IPS DF 6.9 (cell line): Measurements from ENCODE around the gene VSNL1.

Source experiments
- DNase-seq: peaks from one replicate; pipeline ENCODE4 v3.0.0-alpha.2; 2013; ENCODE audit warnings: low read depth, low spot score
- H3K27ac ChIP-seq: one replicate; pipeline ENCODE4 v1.5.1; 2013; ENCODE audit warnings: low read length, control low read depth
- H3K27me3 ChIP-seq: 2 replicates; pipeline ENCODE4 v1.6.1; 2013; ENCODE audit warnings: mild to moderate bottlenecking, low read length; ENCODE audit not compliant: control insufficient read depth, insufficient read depth
- H3K36me3 ChIP-seq: 2 replicates; pipeline ENCODE4 v1.6.1; 2013; ENCODE audit warnings: low read length; ENCODE audit not compliant: control insufficient read depth, insufficient read depth
- H3K4me1 ChIP-seq: 2 replicates; pipeline ENCODE4 v1.6.1; 2013; ENCODE audit warnings: low read length; ENCODE audit not compliant: control insufficient read depth, insufficient read depth
- H3K4me3 ChIP-seq: 2 replicates; pipeline ENCODE4 v1.5.1; 2013; ENCODE audit warnings: mild to moderate bottlenecking, low read length
- H3K9me3 ChIP-seq: 2 replicates; pipeline ENCODE4 v1.6.1; 2013; ENCODE audit warnings: low read length, inconsistent platforms; ENCODE audit not compliant: control insufficient read depth, insufficient read depth
- WGBS: extraction: QIAGEN DNeasy Blood & Tissue Kit; methylation state at CpG from one replicate; pipeline ENCODE4 v1.1.7; 2013; ENCODE audit warnings: mixed read lengths, missing lambda C conversion rate; ENCODE audit not compliant: insufficient read length, insufficient coverage; 5-methylcytosine and 5-hydroxymethylcytosine counted together

Gene VSNL1

DNA sequence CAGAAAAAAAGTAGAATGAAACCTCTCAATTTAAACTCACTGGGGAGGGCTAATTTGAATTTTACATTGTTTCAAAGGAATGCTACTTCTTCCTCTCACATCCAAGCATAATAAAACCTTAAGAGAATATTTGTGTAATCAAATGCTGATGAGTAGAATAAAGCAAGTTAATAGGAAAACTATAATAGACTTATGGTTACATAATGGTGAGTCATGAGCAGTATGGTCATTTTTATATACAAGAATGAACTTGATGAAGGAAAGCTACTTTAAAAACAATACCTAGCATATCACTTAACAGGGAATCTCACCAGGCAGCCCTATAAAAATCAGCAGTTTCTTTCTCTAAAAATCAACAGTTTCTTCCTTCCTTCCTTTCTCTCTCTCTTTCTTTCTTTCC lies 80.3 kb downstream of the VSNL1 start:
- Histone ChIP-seq H3K27me3 (no peaks in the 10 kb centered on the region), H3K27ac (no peak overlapping the region), H3K9me3 (no peaks in the 10 kb centered on the region), H3K4me3 (no peak overlapping the region), H3K36me3 (peaks cover 4% of the 10 kb centered on the region; the same call in 1 of the 2 replicates), H3K4me1 (no peaks in the 10 kb centered on the region; the same call in 1 of the 2 replicates)
- no peak for DNase-seq

DNA sequence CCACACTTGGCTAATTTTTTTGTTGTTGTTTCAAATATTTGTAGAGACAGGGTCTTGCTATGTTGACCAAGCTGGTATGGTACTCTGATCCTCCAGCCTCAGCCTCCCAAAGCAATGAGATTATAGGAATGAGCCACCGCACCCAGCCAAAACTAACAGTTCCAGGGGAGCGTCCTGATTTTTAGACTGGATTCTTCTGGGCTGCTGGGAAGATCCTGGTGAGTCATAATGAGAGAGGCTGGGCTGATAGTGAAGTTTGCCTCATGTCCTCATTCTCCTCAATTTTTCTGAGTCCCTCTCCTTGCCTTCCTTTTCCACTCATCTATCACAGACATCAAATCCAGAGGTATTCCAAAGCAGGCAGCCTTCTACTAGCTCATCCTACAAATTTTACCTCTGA lies 81.3 kb downstream of the VSNL1 start:
- WGBS = no CpG with 5 or more reads among the region's 2 CpGs
- H3K36me3 ChIP-seq = no peaks in the 10 kb centered on the region; the same call in 1 of the 2 replicates
- H3K9me3 ChIP-seq = no peaks in the 10 kb centered on the region

DNA sequence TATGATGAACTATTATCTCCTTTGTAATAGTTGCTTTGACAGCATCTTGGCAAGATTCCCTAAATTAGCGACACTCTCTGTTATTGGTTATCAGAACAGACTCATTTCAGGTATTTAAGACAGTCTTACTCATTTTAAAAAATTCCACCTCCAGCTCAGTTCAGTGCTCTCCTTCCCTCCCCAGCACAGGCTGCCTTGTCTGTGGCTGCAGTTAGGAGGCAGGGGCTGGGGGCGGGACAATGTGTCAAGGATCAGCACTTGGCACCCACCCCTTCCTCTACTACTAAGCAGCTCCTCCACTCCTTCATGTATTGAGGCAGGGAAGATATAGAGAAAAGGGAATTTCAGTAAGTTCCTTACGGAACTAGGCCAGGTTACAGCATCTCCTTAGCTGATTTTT lies 85.0 kb downstream of the VSNL1 start:
- WGBS = no CpG with 5 or more reads among the region's 3 CpGs
- no peak overlapping the region for H3K4me3 ChIP-seq

More for the DNA sequence above, 81.3 kb downstream of the VSNL1 start:
- H3K4me1 ChIP-seq = no peaks in the 10 kb centered on the region; the same call in 1 of the 2 replicates
- no peak for DNase-seq
- H3K4me3 ChIP-seq = no peak overlapping the region
- no peaks in the 10 kb centered on the region for H3K27me3 ChIP-seq
- H3K27ac ChIP-seq = no peak overlapping the region

DNA sequence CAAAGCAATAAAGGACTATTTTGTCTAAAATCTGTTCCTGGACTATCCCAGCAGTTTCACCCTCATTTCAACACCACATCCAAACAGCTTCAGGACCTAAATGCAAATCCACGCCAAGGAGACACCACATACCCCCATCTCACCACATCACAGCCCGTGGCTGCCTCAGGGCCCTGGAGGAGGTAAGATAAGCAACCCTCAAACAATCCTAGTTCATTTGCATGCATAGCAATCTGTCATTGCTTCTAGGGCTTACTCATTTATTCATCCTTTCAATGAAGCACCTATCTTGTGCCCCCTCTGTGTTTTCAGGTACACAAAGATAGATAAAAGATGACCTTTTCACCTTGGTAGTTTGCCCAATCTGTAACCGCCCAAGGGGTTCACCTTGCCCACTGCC lies 86.5 kb downstream of the VSNL1 start:
- no peaks in the 10 kb centered on the region for H3K9me3 ChIP-seq
- no peak for DNase-seq
- no peaks in the 10 kb centered on the region for H3K4me1 ChIP-seq
- H3K36me3 ChIP-seq = no peaks in the 10 kb centered on the region; the same call in 1 of the 2 replicates
- H3K4me3 ChIP-seq = no peak overlapping the region
- H3K27me3 ChIP-seq = no peaks in the 10 kb centered on the region
- H3K27ac ChIP-seq = no peak overlapping the region
- no CpG with 5 or more reads among the region's 3 CpGs for WGBS

More for the DNA sequence above, 85.0 kb downstream of the VSNL1 start:
- Histone ChIP-seq H3K27me3 (no peaks in the 10 kb centered on the region), H3K36me3 (no peaks in the 10 kb centered on the region; the same call in 1 of the 2 replicates), H3K4me1 (no peaks in the 10 kb centered on the region), H3K9me3 (no peaks in the 10 kb centered on the region), H3K27ac (no peak overlapping the region)
- no peak for DNase-seq

DNA sequence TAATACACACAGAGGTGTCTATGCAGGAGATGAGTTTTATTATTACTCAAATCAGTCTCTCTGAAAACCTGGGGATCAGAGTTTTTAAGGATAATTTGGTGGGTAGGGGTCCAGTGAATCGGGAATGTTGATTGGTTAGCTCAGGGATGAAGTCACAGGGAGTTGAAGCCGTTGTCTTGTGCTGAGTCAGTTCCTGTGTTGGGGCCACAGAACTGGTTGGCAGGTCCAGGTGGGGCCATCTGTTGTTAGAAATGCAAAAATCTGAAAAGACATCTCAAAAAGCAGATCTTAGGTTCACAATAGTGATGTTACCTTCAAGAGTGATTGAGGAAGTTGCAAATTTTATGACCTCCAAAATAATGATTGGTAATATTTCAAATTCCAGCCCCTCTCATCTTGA lies 86.9 kb downstream of the VSNL1 start:
- WGBS = no CpG with 5 or more reads among the region's 2 CpGs
- no peak for DNase-seq
- no peaks in the 10 kb centered on the region for H3K4me1 ChIP-seq
- H3K4me3 ChIP-seq = no peak overlapping the region
- H3K27me3 ChIP-seq = no peaks in the 10 kb centered on the region
- no peaks in the 10 kb centered on the region; the same call in 1 of the 2 replicates for H3K36me3 ChIP-seq
- H3K9me3 ChIP-seq = no peaks in the 10 kb centered on the region
- H3K27ac ChIP-seq = no peak overlapping the region

DNA sequence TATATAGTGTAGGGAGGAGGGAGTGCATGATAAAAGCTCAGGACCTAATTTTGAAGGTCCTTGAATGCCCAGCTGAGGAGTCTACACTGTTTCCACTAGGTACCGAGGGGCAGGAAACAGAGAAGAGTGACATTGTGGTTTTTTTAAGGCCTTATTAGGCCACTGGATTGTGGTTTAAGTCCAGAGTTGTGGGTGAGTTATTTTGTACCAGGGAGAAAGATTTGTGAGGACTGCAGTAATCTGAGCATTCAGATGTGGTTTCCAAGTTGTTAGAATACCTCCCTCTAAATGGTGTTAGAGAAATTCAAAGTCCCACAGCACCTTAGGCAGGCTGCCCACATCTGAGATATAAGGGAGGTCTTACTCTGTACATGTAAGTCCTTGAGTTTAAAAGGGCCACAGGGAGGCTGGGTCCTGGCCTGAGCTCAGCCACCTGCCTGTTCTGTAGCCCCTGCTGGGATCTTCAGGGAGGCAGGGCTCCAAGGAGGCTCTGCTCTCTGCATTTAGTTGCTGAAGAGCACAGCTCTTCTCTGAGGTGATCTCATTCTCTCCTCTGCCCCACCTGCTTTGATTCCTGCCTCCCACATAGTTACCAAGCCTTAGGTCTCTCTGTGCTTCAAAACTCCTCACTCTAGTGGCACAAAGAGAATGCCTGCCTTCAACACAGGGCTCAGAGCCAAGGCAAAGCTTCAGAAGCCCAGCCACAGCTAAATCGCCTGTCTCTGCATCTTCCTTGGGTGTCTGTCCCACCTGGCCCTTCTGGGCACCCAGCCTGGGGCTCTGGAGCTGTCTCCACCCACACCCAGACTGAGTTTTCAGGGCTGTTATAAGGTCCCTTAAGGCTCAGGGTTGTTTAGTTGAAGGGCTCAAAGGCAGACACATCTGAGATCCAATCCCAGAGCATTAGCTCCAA lies 88.1 kb downstream of the VSNL1 start:
- WGBS = no CpG with 5 or more reads among the region's 2 CpGs
- Histone ChIP-seq H3K4me1 (no peaks in the 10 kb centered on the region), H3K36me3 (no peaks in the 10 kb centered on the region; the same call in 1 of the 2 replicates), H3K4me3 (no peak overlapping the region), H3K27me3 (no peaks in the 10 kb centered on the region), H3K27ac (no peak overlapping the region), H3K9me3 (no peaks in the 10 kb centered on the region)
- no peak for DNase-seq

DNA sequence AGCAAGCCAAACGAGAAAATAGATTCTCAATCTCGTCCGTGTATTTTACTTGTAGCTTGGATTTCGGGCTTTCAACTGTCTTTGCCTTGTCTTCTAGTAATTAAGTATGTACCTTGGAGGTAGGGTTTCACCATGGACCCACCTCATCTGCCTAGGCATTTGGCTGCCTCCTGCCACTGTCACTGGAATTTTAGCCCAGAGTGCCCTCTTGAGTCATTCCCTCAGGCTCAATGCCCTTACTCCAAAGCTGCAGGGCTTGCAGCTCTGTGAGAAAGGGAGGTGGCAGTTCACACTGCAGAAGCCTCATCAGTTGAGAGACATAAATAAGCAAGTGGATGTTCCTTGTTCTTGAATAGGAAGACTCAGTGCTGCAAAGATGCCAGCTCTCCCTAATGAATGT lies 89.6 kb downstream of the VSNL1 start:
- H3K27me3 ChIP-seq = no peaks in the 10 kb centered on the region
- DNase-seq = no peak
- no peaks in the 10 kb centered on the region for H3K9me3 ChIP-seq
- no peak overlapping the region for H3K4me3 ChIP-seq
- no peak overlapping the region for H3K27ac ChIP-seq
- H3K36me3 ChIP-seq = no peaks in the 10 kb centered on the region
- WGBS = no CpG with 5 or more reads among the region's 4 CpGs
- no peaks in the 10 kb centered on the region for H3K4me1 ChIP-seq

DNA sequence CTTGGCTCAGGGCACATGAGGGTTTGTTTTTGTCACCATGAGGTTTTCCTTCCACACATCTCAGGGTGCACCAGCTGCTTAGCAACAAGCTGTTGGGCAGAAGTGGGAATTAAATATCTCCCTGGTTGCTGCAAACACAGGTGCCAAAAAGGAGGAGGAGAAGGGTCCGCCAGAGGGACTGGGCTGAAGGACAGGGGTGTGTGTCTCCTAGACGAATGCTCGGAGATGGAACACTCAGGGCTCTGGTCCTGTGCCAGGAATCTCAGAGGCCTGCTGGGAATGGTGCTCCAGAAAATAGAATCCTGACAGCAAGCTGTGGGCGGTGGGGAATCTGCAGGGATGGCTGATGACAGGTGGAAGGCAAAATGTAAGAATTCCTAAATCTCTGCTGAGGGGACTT lies 94.5 kb downstream of the VSNL1 start:
- no CpG with 5 or more reads among the region's 4 CpGs for WGBS
- no peak overlapping the region for H3K27ac ChIP-seq
- H3K4me1 ChIP-seq = no peaks in the 10 kb centered on the region; the same call in 1 of the 2 replicates

DNA sequence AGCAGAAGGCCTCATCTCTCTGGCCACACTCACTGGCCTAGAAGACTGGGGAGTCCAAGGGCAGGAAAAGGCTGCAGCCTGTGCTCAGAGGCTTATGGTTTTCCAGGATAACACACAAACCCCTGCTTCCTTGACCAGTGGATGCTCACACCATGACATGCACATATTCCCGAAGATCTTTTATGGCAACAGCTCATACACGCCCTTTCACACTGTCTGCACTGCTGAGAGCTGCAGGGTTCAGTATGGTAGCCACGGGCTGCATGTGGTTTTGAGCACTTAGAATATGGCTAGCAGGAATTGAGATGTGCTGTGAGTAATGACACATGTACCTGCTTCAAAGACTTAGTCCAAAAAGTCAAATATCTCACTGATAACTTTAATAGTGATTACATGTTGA lies 95.8 kb downstream of the VSNL1 start:
- DNase-seq = no peak
- H3K9me3 ChIP-seq = no peaks in the 10 kb centered on the region
- no peak overlapping the region for H3K4me3 ChIP-seq
- H3K36me3 ChIP-seq = no peaks in the 10 kb centered on the region
- no peaks in the 10 kb centered on the region for H3K27me3 ChIP-seq
- no peak overlapping the region for H3K27ac ChIP-seq
- WGBS = no CpG with 5 or more reads among the region's 3 CpGs
- H3K4me1 ChIP-seq = no peaks in the 10 kb centered on the region; the same call in 1 of the 2 replicates

More for the DNA sequence above, 94.5 kb downstream of the VSNL1 start:
- DNase-seq = no peak
- Histone ChIP-seq H3K36me3 (no peaks in the 10 kb centered on the region), H3K4me3 (no peak overlapping the region), H3K27me3 (no peaks in the 10 kb centered on the region), H3K9me3 (no peaks in the 10 kb centered on the region)

DNA sequence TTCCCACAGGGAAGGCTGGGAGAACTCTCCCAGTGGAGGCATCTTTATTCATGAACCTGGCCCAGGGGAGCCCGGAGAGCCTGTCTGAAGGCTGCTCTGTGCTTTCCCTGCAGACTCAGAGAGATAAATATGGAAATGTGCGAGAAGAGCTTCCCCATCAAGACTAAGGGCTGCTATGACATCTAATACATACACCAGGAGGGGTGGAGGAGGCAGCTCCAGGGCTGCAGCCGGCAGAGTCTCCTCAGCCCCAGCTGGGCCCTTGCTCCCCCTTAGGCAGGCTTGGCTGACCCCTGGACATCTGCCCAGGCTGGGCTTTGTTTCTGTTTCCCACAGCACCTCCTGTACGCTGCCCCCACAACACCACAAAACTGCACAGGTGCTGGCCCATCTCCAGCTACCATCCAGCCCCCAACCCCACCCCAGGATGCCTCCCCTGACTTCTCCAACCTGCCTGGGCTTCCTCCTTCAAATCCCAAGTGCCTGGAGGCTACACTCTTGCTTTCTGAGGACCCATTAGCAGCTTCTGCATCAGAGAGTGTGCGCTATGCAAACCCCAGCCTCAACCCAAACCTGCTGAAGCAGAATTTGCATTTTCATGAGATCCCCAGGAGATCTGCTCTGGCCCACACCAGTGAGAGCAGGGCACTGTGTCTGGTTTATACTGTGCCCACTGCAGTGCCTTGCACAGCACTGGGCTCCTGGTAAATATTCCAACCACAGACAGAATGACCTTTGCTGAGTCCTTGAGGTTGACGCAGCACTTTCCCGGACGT lies 96.8 kb downstream of the VSNL1 start:
- Histone ChIP-seq H3K9me3 (no peaks in the 10 kb centered on the region), H3K4me3 (no peak overlapping the region), H3K27ac (no peak overlapping the region), H3K36me3 (no peaks in the 10 kb centered on the region), H3K27me3 (no peaks in the 10 kb centered on the region), H3K4me1 (no peaks in the 10 kb centered on the region; the same call in 1 of the 2 replicates)
- WGBS = no CpG with 5 or more reads among the region's 8 CpGs
- no peak for DNase-seq
